Liver (tissue), 9 donors: ENCODE measurements around the gene OR10A5. TPM values are rescaled to one million over a fixed set of nuclear protein-coding genes. Genes with fewer than 3 reads are reported as not detected.

Source experiments
- DNase-seq: peaks from one replicate; pipeline ENCODE4 v3.0.0-alpha.2; 2017; ENCODE audit warnings: low spot score
- H3K27ac ChIP-seq, 2 donors: one replicate each; pipeline ENCODE4 v1.7.0; 2013; ENCODE audit warnings: inconsistent platforms in 2 of 2, low read length in 2 of 2, control low read depth in 1 of 2, low read depth in 1 of 2, mild to moderate bottlenecking in 1 of 2
- H3K27me3 ChIP-seq, 4 donors: one replicate each; pipeline versions ENCODE4 v1.6.1 to v1.7.0; 2013; ENCODE audit warnings: low read length in 3 of 4, inconsistent platforms in 1 of 4, mild to moderate bottlenecking in 1 of 4, moderate library complexity in 1 of 4; ENCODE audit not compliant: control insufficient read depth in 4 of 4, insufficient read depth in 4 of 4
- H3K36me3 ChIP-seq, 4 donors: one replicate each; pipeline versions ENCODE4 v1.6.1 to v1.7.0; 2013; ENCODE audit warnings: low read length in 3 of 4, mild to moderate bottlenecking in 3 of 4, low read depth in 1 of 4, moderate library complexity in 1 of 4; ENCODE audit not compliant: control insufficient read depth in 4 of 4, insufficient read depth in 3 of 4
- H3K4me1 ChIP-seq, 4 donors: one replicate each; pipeline versions ENCODE4 v1.6.1 to v1.7.0; 2013; ENCODE audit warnings: low read length in 3 of 4, mild to moderate bottlenecking in 3 of 4, moderate library complexity in 1 of 4; ENCODE audit not compliant: control insufficient read depth in 4 of 4, insufficient read depth in 4 of 4
- H3K4me3 ChIP-seq, 3 donors: one replicate each; pipeline versions ENCODE4 v1.6.1 to v1.7.0; 2013; ENCODE audit warnings: low read length in 3 of 3, control low read depth in 1 of 3, low read depth in 1 of 3, mild to moderate bottlenecking in 1 of 3
- H3K9ac ChIP-seq, 2 donors: one replicate each; pipeline ENCODE4 v1.7.0; 2013; ENCODE audit warnings: low read length in 2 of 2, mild to moderate bottlenecking in 2 of 2, moderate library complexity in 2 of 2, control low read depth in 1 of 2, low read depth in 1 of 2
- H3K9me3 ChIP-seq, 4 donors: one replicate each; pipeline versions ENCODE4 v1.6.1 to v1.7.0; 2013; ENCODE audit warnings: low read length in 3 of 4; ENCODE audit not compliant: control insufficient read depth in 4 of 4
- EGR1 ChIP-seq, 2 donors: IDR thresholded peaks; 2 replicates each; pipeline ENCODE4 v1.6.1; 2016 to 2018; ENCODE audit warnings: antibody characterized with exemption in 2 of 2, low read depth in 2 of 2
- FOXA1 ChIP-seq: IDR thresholded peaks from 2 replicates; pipeline ENCODE4 v1.6.1; 2016; ENCODE audit warnings: antibody characterized with exemption
- FOXA2 ChIP-seq: IDR thresholded peaks from 2 replicates; pipeline ENCODE4 v1.6.1; 2016; ENCODE audit warnings: antibody characterized with exemption
- GABPA ChIP-seq, 2 donors: IDR thresholded peaks in 1 of 2; conservative IDR thresholded peaks in 1 of 2; 2 replicates each; pipeline ENCODE4 v1.6.1; 2016; ENCODE audit warnings: antibody characterized with exemption in 2 of 2, mild to moderate bottlenecking in 1 of 2, moderate library complexity in 1 of 2
- HNF4A ChIP-seq, 2 donors: conservative IDR thresholded peaks; 2 replicates each; pipeline ENCODE4 v1.6.1; 2016; ENCODE audit warnings: antibody characterized with exemption in 2 of 2, mild to moderate bottlenecking in 2 of 2
- HNF4G ChIP-seq: IDR thresholded peaks from 2 replicates; pipeline ENCODE4 v1.6.1; 2016; ENCODE audit warnings: antibody characterized with exemption
- JUND ChIP-seq, 2 donors: IDR thresholded peaks; 2 replicates each; pipeline ENCODE4 v1.6.1; 2016; ENCODE audit warnings: antibody characterized with exemption in 2 of 2
- NR2F2 ChIP-seq: IDR thresholded peaks from 2 replicates; pipeline ENCODE4 v1.6.1; 2016; ENCODE audit warnings: antibody characterized with exemption
- RAD21 ChIP-seq, 2 donors: IDR thresholded peaks; 2 replicates each; pipeline ENCODE4 v1.6.1; 2016; ENCODE audit warnings: antibody characterized with exemption in 2 of 2, mild to moderate bottlenecking in 2 of 2
- RXRA ChIP-seq, 2 donors: IDR thresholded peaks; 2 replicates each; pipeline ENCODE4 v1.6.1; 2017 to 2018; ENCODE audit warnings: antibody characterized with exemption in 2 of 2, mild to moderate bottlenecking in 1 of 2
- SP1 ChIP-seq: IDR thresholded peaks from 2 replicates; pipeline ENCODE4 v1.6.1; 2018; ENCODE audit warnings: antibody characterized with exemption, mild to moderate bottlenecking
- YY1 ChIP-seq: IDR thresholded peaks from 2 replicates; pipeline ENCODE4 v1.6.1; 2016; ENCODE audit warnings: antibody characterized with exemption, mild to moderate bottlenecking
- WGBS: extraction: QIAGEN DNeasy Blood & Tissue Kit; methylation state at CpG from one replicate; pipeline ENCODE4 v1.1.7; 2013; 5-methylcytosine and 5-hydroxymethylcytosine counted together
- polyA plus RNA-seq, 2 donors: library from polyadenylated mRNA; stranded (reverse) in 1 of 2; unstranded in 1 of 2; fragments of 200-250 nt in 1 of 2; fragments of >200 nt in 1 of 2; fragmentation: Nextera tagmentation in 1 of 2; extraction: Ambion mirVana in 1 of 2; gene quantifications; one replicate each; pipeline versions ENCODE4 v1.2.1 to v1.2.3, GENCODE V29; 2013 to 2015
- total RNA-seq, 2 donors: library from RNA; depleted of rRNA; stranded (reverse); fragments of >200 nt; gene quantifications; one replicate each; pipeline ENCODE4 v1.2.3, GENCODE V29; 2014
- TF ChIP-seq, protein P1 (sequence below): IDR thresholded peaks from 2 replicates; pipeline ENCODE4 v1.6.1; 2016; ENCODE audit warnings: antibody characterized with exemption, mild to moderate bottlenecking
- TF ChIP-seq, protein P2 (sequence below): fragments of 150-350 bp; IDR thresholded peaks from 2 replicates; pipeline ENCODE4 v1.5.1; 2017; ENCODE audit warnings: improper control_type of control experiment, low read depth, low read length; ENCODE audit not compliant: missing input control
- TF ChIP-seq, protein P3 (sequence below): IDR thresholded peaks from 2 replicates; pipeline ENCODE4 v1.6.1; 2016; ENCODE audit warnings: antibody characterized with exemption
- TF ChIP-seq, protein P4 (sequence below): IDR thresholded peaks from 2 replicates; pipeline ENCODE4 v1.6.1; 2016; ENCODE audit warnings: antibody characterized with exemption
- TF ChIP-seq, protein P5 (sequence below): IDR thresholded peaks from 2 replicates; pipeline ENCODE4 v1.6.1; 2016; ENCODE audit warnings: antibody characterized with exemption
- donor health status: healthy.
- donor health status: healthy.
- donor health status: healthy.
- donor health status: healthy.
- donor health status: healthy.

The OR10A5 gene
- total and polyA plus RNA-seq, 4 donors, result not detected

DNA sequence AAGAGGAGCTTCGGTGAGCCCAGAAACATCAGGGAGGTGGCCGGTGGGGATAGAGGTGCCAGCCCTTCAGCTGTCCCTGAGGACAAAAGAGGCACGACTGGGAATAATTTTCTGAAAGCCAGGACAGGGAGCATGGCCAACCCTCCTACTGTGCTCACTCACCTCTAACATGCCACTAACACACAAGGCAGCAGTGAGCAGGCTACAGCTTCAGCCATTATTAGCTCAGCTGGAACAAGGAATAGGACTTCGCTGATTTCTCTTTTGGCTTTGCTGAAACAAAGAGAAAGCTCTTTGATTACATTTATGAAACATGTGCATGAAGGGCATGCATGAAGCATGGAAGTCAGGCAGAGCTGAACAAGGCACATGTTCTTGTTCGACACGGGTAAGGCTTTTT is 12.1 kb upstream of the OR10A5 start:
- Histone ChIP-seq H3K27me3 (peaks cover 0 to 5% (median 0%) of the 10 kb centered on the region in 4 donors), H3K4me1 (no peaks in the 10 kb centered on the region), H3K9ac (no peak overlapping the region), H3K9me3 (no peaks in the 10 kb centered on the region), H3K36me3 (no peaks in the 10 kb centered on the region), H3K27ac (no peak overlapping the region), H3K4me3 (no peak overlapping the region)
- no peak for DNase-seq
- WGBS, result 82% methylated on average over 6 of the region's 6 CpGs
- TF ChIP-seq, protein P1, sequence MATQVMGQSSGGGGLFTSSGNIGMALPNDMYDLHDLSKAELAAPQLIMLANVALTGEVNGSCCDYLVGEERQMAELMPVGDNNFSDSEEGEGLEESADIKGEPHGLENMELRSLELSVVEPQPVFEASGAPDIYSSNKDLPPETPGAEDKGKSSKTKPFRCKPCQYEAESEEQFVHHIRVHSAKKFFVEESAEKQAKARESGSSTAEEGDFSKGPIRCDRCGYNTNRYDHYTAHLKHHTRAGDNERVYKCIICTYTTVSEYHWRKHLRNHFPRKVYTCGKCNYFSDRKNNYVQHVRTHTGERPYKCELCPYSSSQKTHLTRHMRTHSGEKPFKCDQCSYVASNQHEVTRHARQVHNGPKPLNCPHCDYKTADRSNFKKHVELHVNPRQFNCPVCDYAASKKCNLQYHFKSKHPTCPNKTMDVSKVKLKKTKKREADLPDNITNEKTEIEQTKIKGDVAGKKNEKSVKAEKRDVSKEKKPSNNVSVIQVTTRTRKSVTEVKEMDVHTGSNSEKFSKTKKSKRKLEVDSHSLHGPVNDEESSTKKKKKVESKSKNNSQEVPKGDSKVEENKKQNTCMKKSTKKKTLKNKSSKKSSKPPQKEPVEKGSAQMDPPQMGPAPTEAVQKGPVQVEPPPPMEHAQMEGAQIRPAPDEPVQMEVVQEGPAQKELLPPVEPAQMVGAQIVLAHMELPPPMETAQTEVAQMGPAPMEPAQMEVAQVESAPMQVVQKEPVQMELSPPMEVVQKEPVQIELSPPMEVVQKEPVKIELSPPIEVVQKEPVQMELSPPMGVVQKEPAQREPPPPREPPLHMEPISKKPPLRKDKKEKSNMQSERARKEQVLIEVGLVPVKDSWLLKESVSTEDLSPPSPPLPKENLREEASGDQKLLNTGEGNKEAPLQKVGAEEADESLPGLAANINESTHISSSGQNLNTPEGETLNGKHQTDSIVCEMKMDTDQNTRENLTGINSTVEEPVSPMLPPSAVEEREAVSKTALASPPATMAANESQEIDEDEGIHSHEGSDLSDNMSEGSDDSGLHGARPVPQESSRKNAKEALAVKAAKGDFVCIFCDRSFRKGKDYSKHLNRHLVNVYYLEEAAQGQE, result no peak
- TF ChIP-seq YY1, result no peak
- TF ChIP-seq RXRA (IDR thresholded peaks at IDR 0.05), result no peak
- TF ChIP-seq, protein P2, sequence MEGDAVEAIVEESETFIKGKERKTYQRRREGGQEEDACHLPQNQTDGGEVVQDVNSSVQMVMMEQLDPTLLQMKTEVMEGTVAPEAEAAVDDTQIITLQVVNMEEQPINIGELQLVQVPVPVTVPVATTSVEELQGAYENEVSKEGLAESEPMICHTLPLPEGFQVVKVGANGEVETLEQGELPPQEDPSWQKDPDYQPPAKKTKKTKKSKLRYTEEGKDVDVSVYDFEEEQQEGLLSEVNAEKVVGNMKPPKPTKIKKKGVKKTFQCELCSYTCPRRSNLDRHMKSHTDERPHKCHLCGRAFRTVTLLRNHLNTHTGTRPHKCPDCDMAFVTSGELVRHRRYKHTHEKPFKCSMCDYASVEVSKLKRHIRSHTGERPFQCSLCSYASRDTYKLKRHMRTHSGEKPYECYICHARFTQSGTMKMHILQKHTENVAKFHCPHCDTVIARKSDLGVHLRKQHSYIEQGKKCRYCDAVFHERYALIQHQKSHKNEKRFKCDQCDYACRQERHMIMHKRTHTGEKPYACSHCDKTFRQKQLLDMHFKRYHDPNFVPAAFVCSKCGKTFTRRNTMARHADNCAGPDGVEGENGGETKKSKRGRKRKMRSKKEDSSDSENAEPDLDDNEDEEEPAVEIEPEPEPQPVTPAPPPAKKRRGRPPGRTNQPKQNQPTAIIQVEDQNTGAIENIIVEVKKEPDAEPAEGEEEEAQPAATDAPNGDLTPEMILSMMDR, result no peak
- TF ChIP-seq, protein P3, sequence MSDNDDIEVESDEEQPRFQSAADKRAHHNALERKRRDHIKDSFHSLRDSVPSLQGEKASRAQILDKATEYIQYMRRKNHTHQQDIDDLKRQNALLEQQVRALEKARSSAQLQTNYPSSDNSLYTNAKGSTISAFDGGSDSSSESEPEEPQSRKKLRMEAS, result no peak
- no peak for TF ChIP-seq SP1
- TF ChIP-seq GABPA (IDR thresholded peaks at IDR 0.05 in 1 of 2, conservative IDR thresholded peaks at IDR 0.05 in 1 of 2), result no peak
- TF ChIP-seq NR2F2, result no peak
- no peak for TF ChIP-seq FOXA1
- TF ChIP-seq FOXA2, result no peak
- no peak for TF ChIP-seq RAD21 (IDR thresholded peaks at IDR 0.05)
- no peak for TF ChIP-seq HNF4G

DNA sequence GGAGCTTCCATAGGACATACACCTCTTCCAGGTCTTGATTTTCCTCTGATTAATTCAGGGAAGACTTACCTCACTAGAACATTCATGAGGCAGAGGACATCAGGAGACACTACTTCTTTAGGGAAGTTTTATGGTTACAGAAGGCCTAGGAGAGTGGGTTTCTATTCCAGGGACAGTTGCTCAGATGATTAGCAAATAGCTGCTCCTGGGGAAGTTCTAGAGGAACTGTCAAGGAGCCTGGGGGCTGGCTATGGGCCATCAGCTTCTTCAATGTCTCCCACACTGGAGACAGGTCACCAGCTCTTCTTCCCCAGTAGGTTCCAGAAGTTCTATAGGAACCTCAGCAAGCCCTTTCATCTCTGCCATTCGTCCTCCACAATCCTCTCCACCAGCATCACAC is 11.5 kb upstream of the OR10A5 start:
- no peak for DNase-seq
- Histone ChIP-seq H3K27ac (no peak overlapping the region), H3K9me3 (no peaks in the 10 kb centered on the region), H3K36me3 (no peaks in the 10 kb centered on the region), H3K4me1 (no peaks in the 10 kb centered on the region), H3K27me3 (peaks cover 0 to 5% (median 0%) of the 10 kb centered on the region in 4 donors), H3K9ac (no peak overlapping the region), H3K4me3 (no peak overlapping the region)
- 69% methylated on average over 1 of the region's 1 CpG for WGBS
- TF ChIP-seq SP1 (no peak), JUND (IDR thresholded peaks at IDR 0.05) (no peak), YY1 (no peak), FOXA1 (no peak), HNF4A (conservative IDR thresholded peaks at IDR 0.05) (no peak), GABPA (IDR thresholded peaks at IDR 0.05 in 1 of 2, conservative IDR thresholded peaks at IDR 0.05 in 1 of 2) (no peak), RXRA (IDR thresholded peaks at IDR 0.05) (no peak), NR2F2 (no peak), EGR1 (IDR thresholded peaks at IDR 0.05; ENCODE audit: low read depth in 2 of 2) (no peak), FOXA2 (no peak), HNF4G (no peak), RAD21 (IDR thresholded peaks at IDR 0.05) (no peak)
- TF ChIP-seq, protein P4, sequence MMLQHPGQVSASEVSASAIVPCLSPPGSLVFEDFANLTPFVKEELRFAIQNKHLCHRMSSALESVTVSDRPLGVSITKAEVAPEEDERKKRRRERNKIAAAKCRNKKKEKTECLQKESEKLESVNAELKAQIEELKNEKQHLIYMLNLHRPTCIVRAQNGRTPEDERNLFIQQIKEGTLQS, result no peak
- TF ChIP-seq, protein P1, result no peak
- TF ChIP-seq, protein P3, result no peak
- TF ChIP-seq, protein P2, result no peak
- TF ChIP-seq, protein P5, sequence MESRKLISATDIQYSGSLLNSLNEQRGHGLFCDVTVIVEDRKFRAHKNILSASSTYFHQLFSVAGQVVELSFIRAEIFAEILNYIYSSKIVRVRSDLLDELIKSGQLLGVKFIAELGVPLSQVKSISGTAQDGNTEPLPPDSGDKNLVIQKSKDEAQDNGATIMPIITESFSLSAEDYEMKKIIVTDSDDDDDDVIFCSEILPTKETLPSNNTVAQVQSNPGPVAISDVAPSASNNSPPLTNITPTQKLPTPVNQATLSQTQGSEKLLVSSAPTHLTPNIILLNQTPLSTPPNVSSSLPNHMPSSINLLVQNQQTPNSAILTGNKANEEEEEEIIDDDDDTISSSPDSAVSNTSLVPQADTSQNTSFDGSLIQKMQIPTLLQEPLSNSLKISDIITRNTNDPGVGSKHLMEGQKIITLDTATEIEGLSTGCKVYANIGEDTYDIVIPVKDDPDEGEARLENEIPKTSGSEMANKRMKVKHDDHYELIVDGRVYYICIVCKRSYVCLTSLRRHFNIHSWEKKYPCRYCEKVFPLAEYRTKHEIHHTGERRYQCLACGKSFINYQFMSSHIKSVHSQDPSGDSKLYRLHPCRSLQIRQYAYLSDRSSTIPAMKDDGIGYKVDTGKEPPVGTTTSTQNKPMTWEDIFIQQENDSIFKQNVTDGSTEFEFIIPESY, result no peak
